DMS153 (cell line): ENCODE measurements around the gene ACER3.
"Not testable (repeated sequence)": the region's sequence is repeated elsewhere in the genome, so short reads cannot be mapped to it uniquely, and the experiment has no call there.

Experiments
- DNase-seq: peaks from one replicate; lab custom pipeline; 2025; lab: John Stamatoyannopoulos, UW

ACER3 gene

DNA sequence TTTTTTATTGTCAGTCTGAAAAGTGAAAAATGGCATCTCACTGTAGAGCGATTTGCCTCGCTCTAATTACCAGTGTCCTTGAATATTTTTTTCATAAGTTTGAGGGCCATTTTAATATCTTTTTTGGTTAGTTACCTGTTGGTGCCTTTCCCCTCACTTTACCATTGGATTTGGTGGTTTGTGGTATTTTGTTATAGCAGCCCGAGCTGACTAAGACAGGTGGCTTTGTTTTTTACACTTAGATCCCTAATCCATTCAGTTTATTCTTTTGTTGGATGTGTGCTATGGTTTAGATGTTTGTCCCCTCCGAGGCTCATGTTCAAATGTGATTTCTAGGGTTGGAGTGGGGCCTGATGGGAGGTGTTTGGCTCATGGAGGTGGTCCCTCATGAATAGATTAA is 199.5 kb downstream of the ACER3 start:
- DNase-seq, result no peak

GRCh38 chr11:77061258-77061657 is 200.5 kb downstream of the ACER3 start:
- DNase-seq, result not testable (repeated sequence)

- DNase-seq, result no peak
Observed at GRCh38 chr11:77062924-77063323, 202.2 kb downstream of the ACER3 start.

DNA sequence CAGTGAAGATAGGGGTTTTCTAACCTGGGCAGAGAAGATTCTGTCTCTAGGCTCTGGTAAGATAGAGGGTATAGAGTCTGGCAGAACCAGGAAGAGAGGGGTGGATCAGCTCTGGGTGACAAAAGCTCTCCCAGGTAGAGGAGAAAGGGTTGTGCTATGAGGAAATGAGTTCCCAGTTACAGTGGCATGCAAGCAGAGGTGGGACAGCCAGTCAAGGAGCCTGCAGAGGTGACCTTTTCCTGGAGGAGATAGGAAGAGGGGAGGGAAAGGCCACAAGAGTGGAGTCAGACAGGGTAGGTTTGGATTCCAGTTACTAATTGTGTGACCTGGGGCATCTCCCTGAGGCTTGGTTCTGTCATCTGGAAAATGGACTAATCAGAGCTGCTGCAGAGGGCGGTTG is 202.7 kb downstream of the ACER3 start:
- no peak for DNase-seq

DNA sequence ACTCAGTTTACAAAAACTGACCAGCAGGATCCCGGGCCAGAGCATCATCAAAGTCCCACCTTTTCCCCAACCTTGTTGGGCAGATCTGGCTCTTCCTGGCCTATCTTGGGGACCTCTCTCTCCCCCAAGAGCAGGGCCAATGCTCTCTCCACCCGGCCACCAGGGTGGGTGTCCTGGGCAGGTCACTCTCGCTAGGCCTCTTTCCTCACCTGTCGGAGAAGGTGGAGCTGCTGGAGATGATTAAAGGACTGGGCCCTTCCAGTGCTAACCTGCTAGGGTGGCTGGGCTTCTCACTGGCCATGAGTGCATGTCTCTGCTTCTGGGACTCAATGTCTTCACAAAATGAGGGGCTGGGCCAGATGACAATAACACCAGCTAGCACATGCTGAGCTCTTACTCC is 203.1 kb downstream of the ACER3 start:
- DNase-seq, result no peak

DNA sequence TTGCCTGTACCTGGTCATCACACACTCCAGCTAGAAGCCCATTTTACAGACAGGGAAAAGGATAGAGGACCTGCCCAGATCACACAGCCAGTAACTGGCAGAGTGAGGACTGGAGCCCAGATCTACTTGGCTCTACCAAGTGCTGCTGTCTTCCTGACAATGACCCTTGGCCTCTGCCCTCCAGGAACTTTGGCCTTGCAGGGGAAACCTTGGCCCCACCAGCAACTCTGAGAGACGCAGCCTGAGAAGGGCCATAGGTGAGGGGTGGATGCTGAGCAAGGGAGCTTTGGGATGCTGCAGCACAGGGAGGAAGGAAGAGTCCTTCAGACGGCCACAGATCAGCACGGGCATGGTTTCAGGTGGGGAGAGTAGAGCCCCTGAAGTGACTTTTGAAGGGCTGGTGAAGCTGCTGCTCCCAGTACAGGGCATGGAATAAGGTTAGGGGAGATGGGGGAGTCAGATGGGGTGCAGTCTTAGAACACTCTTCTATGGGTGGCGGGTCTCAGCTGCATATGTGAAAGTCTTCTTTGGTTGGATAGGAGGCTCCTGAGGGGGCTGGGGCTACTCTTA is 204.0 kb downstream of the ACER3 start:
- no peak for DNase-seq

DNA sequence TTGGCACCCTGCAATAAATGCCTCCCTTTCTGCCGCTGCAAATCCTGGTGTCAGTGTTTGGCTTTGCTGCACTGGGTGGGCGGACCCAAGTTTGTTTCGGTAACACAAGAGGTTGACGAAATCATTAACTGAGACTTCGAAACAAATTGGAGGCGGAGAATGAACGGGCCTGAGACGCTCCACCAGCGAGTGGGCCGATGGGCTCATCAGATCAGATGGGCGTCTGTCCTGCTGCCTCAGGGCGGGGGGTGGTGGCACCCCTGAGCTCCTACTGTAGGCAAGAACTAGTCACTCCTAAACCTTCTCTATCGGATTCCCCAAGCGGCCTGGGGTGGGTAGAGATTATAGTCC is 205.1 kb downstream of the ACER3 start:
- DNase-seq, result no peak

DNA sequence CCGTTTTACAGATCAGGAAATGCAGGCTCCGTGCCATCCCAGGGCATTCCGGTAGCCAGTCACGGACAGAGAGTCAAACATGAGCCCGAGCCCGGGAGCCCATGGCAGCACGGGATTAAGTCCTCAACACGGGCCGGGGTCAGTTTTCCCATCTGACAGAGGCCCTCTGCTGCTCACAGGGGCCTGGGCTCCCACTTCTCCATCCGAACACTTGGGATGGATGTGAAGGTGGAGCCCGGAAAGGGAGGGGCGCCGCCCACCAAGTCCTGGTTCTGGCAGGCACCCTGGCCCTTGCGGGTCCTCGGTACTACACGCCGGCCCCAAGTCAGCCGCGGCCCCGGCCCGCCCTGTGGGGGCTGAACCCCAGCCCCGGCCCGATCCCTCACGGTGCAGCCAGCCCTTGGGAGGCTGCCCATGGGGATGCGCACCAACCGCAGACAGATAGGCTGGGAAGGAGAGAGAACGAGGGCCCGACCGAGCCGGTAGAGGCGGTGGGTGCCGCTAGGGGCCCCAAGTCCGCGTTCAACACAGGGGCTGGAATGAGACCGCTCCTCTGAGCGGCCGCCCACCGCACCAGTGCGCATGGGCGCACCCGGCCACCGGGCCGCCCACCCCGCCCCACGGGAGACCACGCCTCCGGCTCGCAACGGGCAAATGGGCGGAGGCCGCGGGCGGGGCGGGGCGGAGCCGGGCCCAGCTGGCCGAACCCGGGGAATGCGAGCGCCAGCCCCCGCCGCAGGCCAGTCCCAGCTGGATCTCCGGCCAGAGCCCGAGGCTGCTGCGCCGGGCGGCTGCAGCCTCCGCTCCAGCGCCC is 205.7 kb downstream of the ACER3 start, which contains the start of gene CAPN5:
Gene CAPN5, plus strand, starts transcription at position 743 of the 814 bp plus-strand sequence. CDS start 17,916 bp downstream, outside the sequence.
- DNase-seq, result peak; percentile 78

GRCh38 chr11:77067861-77068443 is 207.2 kb downstream of the ACER3 start:
- no peak for DNase-seq

DNA sequence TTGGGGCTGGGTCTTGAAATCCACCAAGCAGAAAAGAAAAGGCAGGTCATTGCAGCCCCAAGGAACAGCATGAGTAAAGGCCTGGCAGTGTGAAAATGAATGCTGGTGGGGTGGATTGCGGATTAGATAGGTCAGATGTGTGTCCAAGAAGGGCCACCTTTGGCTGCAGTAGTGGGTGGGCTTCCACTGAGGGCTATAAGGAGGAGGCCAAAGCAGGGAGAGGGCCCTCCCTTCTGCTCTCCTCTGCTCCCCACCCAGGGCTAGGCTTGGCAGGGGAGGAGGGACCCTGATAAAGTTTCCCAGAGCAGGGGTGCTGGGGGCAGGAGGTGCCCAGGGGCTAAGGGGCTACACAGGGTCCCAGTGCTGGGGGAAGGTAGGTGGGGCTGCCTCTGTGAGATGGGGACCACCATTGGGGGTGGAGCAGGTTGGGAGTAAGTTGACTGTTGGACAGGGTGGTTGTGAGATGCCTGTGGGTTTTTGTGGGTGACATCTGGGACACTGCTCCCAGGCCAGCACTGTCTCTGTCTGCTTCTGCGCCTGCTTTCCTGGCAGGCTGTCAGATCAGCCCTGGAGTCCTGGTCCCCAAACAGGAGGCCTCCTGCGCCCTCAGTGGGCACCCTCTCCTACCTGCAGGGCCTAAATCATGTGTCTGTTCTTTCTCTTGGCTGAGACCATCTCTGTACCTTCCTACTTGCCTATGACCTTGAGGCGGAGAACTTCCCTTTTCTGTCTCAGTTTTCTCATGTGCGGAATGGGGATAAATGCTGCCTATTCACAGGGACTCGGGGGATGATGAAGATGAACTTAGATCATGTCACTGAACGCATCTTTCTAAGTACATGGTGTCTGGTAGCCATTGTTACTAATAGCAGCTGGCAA is 208.0 kb downstream of the ACER3 start:
- no peak for DNase-seq

- no peak for DNase-seq
Observed at GRCh38 chr11:77069336-77069968, 208.7 kb downstream of the ACER3 start.

GRCh38 chr11:77069969-77070582 is 209.4 kb downstream of the ACER3 start:
- no peak for DNase-seq

DNA sequence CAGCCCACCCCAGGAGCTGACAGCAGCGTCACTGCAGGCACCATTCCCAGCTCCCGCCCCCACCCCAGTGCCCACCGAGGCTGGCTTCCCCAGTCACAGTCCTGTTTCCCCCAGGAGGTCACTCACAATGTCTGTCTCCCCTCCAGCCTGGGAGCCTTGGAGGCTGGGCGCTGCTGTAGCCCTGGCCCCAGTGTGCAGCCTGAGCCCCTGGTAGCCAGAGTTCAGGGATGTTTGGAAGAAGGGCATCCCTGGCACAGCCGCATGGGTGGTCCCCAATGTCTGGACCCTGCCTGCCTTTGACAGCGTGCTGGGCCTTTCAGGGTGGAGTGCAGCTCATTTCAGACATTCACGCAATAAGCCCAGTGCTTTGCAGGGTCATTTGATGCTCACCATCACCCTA is 210.4 kb downstream of the ACER3 start:
- no peak for DNase-seq

- no peak for DNase-seq
Observed at GRCh38 chr11:77071671-77072605, 211.2 kb downstream of the ACER3 start.

- no peak for DNase-seq
Observed at GRCh38 chr11:77072851-77073327, 212.2 kb downstream of the ACER3 start.

GRCh38 chr11:77073328-77074001 is 212.7 kb downstream of the ACER3 start:
- peak; percentile 16 for DNase-seq

DNA sequence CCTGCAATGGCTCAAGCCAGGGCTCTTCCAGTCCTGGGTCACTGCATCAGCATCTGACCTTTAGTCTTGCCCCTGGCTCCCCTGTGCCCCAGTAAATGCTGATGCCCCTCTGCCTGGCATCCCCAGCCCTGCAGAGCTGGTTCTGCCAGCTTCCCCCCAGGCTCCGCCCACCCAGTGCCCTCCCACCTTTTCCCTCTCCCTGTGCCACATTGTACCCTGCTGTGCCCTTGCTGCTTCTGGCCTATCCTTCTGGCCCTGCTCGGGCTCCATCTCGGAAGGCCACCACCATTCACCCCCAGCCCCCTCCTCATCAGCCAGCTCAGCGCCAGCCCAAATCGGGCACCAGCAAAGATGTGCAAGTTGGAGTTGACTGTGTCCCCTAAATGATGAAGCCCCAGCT is 213.5 kb downstream of the ACER3 start:
- DNase-seq, result peak; percentile 6

GRCh38 chr11:77074626-77075221 is 214.0 kb downstream of the ACER3 start:
- DNase-seq, result no peak

- DNase-seq, result peak; percentile 74
Observed at GRCh38 chr11:77075425-77075905, 214.7 kb downstream of the ACER3 start.
